ENCODE measurements around the gene GHRL.

The GHRL gene

DNA sequence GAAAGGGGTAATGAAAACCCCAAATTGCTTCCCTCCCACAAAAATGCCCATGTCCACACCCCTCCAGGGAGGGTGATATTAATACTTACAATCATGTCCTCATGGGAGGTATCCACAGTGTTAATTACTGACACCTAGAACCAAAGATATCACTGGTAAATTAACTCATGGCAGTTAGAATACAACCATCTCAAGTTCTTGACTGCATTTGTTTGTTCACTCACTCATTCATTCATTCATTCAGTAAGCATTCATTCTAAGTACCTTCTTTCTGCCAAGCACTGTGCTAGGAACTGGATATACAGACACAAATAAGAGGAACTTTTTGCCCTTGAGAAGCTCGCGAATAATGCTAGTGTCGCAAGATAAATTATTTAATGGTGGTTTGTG lies 25.2 kb upstream of the GHRL start:
- Histone ChIP-seq H3F3A (ENCODE audit: insufficient read depth) (no peaks in the 10 kb centered on the region), H3K9ac (ENCODE audit: low read length) (no peak overlapping the region), H3K4me2 (ENCODE audit: low read depth, low read length, poor library complexity, severe bottlenecking) (no peak overlapping the region)

DNA sequence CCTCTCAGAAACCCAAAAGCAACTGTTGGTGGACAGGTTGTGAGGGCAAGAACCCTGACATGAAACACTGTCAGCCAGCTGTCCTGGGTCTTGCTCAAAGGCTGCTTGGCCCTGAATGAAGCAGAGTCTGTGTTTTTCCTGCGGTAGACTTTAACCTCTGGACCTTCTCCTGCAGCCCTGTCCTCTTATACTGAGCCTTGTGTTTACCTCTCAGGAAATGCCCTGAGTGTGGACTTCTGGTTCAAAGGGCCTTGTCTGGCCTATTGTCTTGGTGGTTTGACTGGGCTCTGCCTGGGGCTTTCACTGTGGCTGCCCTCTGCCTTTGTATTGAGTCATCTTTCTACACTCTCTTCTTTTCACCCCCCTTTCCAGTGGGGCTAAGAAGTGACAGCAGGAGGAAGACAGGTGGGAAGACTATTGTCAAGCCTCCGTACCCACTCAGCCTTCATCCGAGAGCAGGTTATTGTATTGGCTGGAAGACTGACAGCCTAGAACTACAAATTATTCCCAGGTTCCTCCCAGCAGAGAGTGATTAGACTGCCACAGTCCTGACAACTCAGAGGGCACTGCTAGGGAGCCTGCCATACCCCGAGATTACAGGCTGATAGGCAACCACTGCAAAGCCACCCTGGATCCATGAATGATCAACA lies 24.7 kb upstream of the GHRL start:
- no peaks in the 10 kb centered on the region for H3K27me3 ChIP-seq (ENCODE audit: low read length)
- no peak for TF ChIP-seq EZH2phosphoT487 (conservative IDR thresholded peaks at IDR 0.05; ENCODE audit: low read length)
- no peak overlapping the region for H3K27ac ChIP-seq (ENCODE audit: low read depth, low read length)
- no peaks in the 10 kb centered on the region for H3K9me2 ChIP-seq (replicated peaks; ENCODE audit: insufficient read depth, low read length)
- H3K4me2 ChIP-seq (ENCODE audit: low read depth, low read length, poor library complexity, severe bottlenecking): no peak overlapping the region
- H2AFZ ChIP-seq (ENCODE audit: low read depth, low read length, severe bottlenecking): no peak overlapping the region
- H3K79me2 ChIP-seq (ENCODE audit: insufficient read depth, low read length): peaks cover 20% of the 10 kb centered on the region
- no peak overlapping the region for H3K9ac ChIP-seq (ENCODE audit: low read length)
- no peak overlapping the region for H3K4me3 ChIP-seq (ENCODE audit: insufficient read depth, low read length, poor library complexity, severe bottlenecking)
- no peaks in the 10 kb centered on the region for H4K20me1 ChIP-seq (ENCODE audit: low read depth, low read length)
- no peaks in the 10 kb centered on the region for H3F3A ChIP-seq (ENCODE audit: insufficient read depth)
- H3K9me3 ChIP-seq (ENCODE audit: insufficient read depth, low read length): no peaks in the 10 kb centered on the region
- H3K36me3 ChIP-seq (ENCODE audit: low read length): no peaks in the 10 kb centered on the region

More for the DNA sequence above, 25.2 kb upstream of the GHRL start:
- no peaks in the 10 kb centered on the region for H3K27me3 ChIP-seq (ENCODE audit: low read length)
- no peaks in the 10 kb centered on the region for H3K9me2 ChIP-seq (replicated peaks; ENCODE audit: insufficient read depth, low read length)
- peaks cover 20% of the 10 kb centered on the region for H3K79me2 ChIP-seq (ENCODE audit: insufficient read depth, low read length)
- no peak overlapping the region for H2AFZ ChIP-seq (ENCODE audit: low read depth, low read length, severe bottlenecking)
- H3K9me3 ChIP-seq (ENCODE audit: insufficient read depth, low read length): no peaks in the 10 kb centered on the region
- H4K20me1 ChIP-seq (ENCODE audit: low read depth, low read length): no peaks in the 10 kb centered on the region
- no peak for TF ChIP-seq EZH2phosphoT487 (conservative IDR thresholded peaks at IDR 0.05; ENCODE audit: low read length)
- TF ChIP-seq, protein P1, sequence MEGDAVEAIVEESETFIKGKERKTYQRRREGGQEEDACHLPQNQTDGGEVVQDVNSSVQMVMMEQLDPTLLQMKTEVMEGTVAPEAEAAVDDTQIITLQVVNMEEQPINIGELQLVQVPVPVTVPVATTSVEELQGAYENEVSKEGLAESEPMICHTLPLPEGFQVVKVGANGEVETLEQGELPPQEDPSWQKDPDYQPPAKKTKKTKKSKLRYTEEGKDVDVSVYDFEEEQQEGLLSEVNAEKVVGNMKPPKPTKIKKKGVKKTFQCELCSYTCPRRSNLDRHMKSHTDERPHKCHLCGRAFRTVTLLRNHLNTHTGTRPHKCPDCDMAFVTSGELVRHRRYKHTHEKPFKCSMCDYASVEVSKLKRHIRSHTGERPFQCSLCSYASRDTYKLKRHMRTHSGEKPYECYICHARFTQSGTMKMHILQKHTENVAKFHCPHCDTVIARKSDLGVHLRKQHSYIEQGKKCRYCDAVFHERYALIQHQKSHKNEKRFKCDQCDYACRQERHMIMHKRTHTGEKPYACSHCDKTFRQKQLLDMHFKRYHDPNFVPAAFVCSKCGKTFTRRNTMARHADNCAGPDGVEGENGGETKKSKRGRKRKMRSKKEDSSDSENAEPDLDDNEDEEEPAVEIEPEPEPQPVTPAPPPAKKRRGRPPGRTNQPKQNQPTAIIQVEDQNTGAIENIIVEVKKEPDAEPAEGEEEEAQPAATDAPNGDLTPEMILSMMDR (IDR thresholded peaks at IDR 0.05; ENCODE audit: insufficient read depth, low read length, poor library complexity, severe bottlenecking): no peak
- H3K36me3 ChIP-seq (ENCODE audit: low read length): no peaks in the 10 kb centered on the region
- H3K4me3 ChIP-seq (ENCODE audit: insufficient read depth, low read length, poor library complexity, severe bottlenecking): no peak overlapping the region
- no peak overlapping the region for H3K27ac ChIP-seq (ENCODE audit: low read depth, low read length)

DNA sequence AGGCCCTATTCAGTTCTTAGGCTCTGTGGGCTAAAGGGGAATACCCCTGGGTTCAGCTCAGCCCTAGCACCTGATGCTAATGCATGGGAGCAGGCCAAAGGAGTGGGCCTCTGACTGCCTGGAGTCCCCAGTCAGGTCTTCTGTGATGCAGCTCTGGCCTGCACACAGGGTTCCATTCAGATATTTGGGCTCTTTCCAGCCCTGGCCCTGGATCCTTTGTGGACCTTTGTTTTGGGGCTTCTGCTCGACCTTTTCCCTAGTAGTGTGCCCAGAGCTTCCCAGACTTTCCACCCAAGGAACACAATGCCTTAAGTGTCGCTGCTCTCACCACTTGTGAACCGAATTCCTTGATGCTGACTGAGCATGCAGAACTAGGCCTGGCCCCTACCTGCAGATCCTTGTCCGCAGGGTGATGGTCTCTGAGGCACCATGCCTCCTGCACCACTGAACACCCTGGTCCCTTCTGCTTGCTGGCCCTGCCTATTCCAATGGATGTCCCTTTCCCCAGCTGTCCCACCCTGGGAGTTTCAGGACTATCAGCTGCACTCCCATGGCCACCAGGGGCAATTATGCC lies 23.1 kb upstream of the GHRL start:
- Histone ChIP-seq H3K9me2 (replicated peaks; ENCODE audit: insufficient read depth, low read length) (no peaks in the 10 kb centered on the region), H4K20me1 (ENCODE audit: low read depth, low read length) (no peaks in the 10 kb centered on the region), H3K79me2 (ENCODE audit: insufficient read depth, low read length) (peaks cover 20% of the 10 kb centered on the region), H3K9ac (ENCODE audit: low read length) (no peak overlapping the region), H2AFZ (ENCODE audit: low read depth, low read length, severe bottlenecking) (no peak overlapping the region), H3K9me3 (ENCODE audit: insufficient read depth, low read length) (no peaks in the 10 kb centered on the region), H3K27ac (ENCODE audit: low read depth, low read length) (no peak overlapping the region), H3F3A (ENCODE audit: insufficient read depth) (no peaks in the 10 kb centered on the region), H3K4me3 (ENCODE audit: insufficient read depth, low read length, poor library complexity, severe bottlenecking) (no peak overlapping the region), H3K36me3 (ENCODE audit: low read length) (0 out of 2 replicates have a peak, but pooled peaks cover 1% of the 10 kb centered on the region), H3K4me2 (ENCODE audit: low read depth, low read length, poor library complexity, severe bottlenecking) (no peak overlapping the region), H3K27me3 (ENCODE audit: low read length) (no peaks in the 10 kb centered on the region)
- TF ChIP-seq, protein P1 (IDR thresholded peaks at IDR 0.05; ENCODE audit: insufficient read depth, low read length, poor library complexity, severe bottlenecking): no peak
- TF ChIP-seq EZH2phosphoT487 (conservative IDR thresholded peaks at IDR 0.05; ENCODE audit: low read length): no peak

DNA sequence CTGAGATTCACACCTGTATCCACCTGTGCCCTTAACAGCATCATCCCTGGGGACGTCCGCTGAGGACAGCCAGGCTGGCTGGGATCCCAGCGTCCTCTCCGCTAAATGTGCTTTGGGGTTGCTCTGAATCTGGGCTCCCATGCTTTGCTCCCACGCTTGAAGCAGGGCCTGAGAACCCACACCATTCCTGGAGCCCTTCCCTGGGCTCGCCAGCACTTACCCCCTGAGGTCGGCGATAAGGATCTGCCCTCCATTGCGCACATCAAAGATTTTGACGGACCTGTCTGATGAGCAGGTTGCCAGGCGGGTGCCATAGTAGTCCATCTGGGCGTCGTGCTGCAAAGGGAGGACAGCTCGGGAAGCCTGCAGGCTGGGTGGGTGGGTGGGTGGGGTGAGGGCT lies 22.4 kb upstream of the GHRL start:
- no peaks in the 10 kb centered on the region for H3K9me2 ChIP-seq (replicated peaks; ENCODE audit: insufficient read depth, low read length)
- H3K27ac ChIP-seq (ENCODE audit: low read depth, low read length): no peak overlapping the region
- H4K20me1 ChIP-seq (ENCODE audit: low read depth, low read length): no peaks in the 10 kb centered on the region
- no peak for TF ChIP-seq EZH2phosphoT487 (conservative IDR thresholded peaks at IDR 0.05; ENCODE audit: low read length)
- TF ChIP-seq, protein P1 (IDR thresholded peaks at IDR 0.05; ENCODE audit: insufficient read depth, low read length, poor library complexity, severe bottlenecking): no peak
- no peak overlapping the region for H2AFZ ChIP-seq (ENCODE audit: low read depth, low read length, severe bottlenecking)
- H3K9ac ChIP-seq (ENCODE audit: low read length): no peak overlapping the region
- H3K4me2 ChIP-seq (ENCODE audit: low read depth, low read length, poor library complexity, severe bottlenecking): no peak overlapping the region
- no peaks in the 10 kb centered on the region for H3K27me3 ChIP-seq (ENCODE audit: low read length)
- no peaks in the 10 kb centered on the region for H3F3A ChIP-seq (ENCODE audit: insufficient read depth)
- H3K9me3 ChIP-seq (ENCODE audit: insufficient read depth, low read length): no peaks in the 10 kb centered on the region
- no peak overlapping the region for H3K4me3 ChIP-seq (ENCODE audit: insufficient read depth, low read length, poor library complexity, severe bottlenecking)
- H3K79me2 ChIP-seq (ENCODE audit: insufficient read depth, low read length): peaks cover 13% of the 10 kb centered on the region
- 0 out of 2 replicates have a peak, but pooled peaks cover 5% of the 10 kb centered on the region for H3K36me3 ChIP-seq (ENCODE audit: low read length)
